GM06990 (cell line): Measurements from ENCODE around the gene RAB5B.
"Not testable (repeated sequence)": the region's sequence is repeated elsewhere in the genome, so short reads cannot be mapped to it uniquely, and the experiment has no call there.

Experiments
- DNase-seq: peaks from one replicate; pipeline ENCODE4 v3.0.0-alpha.2; 2011; ENCODE audit not compliant: insufficient read length; ENCODE audit errors: extremely low read depth
- H3K27me3 ChIP-seq: replicated peaks from 2 replicates; pipeline ENCODE4 v1.6.0; 2011; ENCODE audit warnings: low read length; ENCODE audit not compliant: control insufficient read depth, insufficient read depth
- H3K36me3 ChIP-seq: 2 replicates; pipeline ENCODE4 v1.5.1; 2011; ENCODE audit warnings: low read length; ENCODE audit not compliant: control insufficient read depth, insufficient read depth
- H3K4me3 ChIP-seq: replicated peaks from 2 replicates; pipeline ENCODE4 v1.5.1; 2011; ENCODE audit warnings: low read depth, mild to moderate bottlenecking, control low read depth, low read length
- CTCF ChIP-seq: IDR thresholded peaks from 2 replicates; pipeline ENCODE4 v1.5.1; 2011; ENCODE audit warnings: low read length, control low read depth, mild to moderate bottlenecking, inconsistent platforms; ENCODE audit not compliant: insufficient read depth, poor library complexity, severe bottlenecking

Gene RAB5B

GRCh38 chr12:56041552-56042429 lies 67.9 kb downstream of the RAB5B start, which contains the start of gene RPS26:
Gene RPS26 (plus strand): TSS chr12:56041918. CDS start chr12:56042167, 249 bp downstream.
- peaks cover 10% of the 10 kb centered on the region for H3K36me3 ChIP-seq
- peak; percentile 92 for DNase-seq
- H3K4me3 ChIP-seq: peak within 1 kb of the TSS; percentile 99
- peak; percentile 69 for TF ChIP-seq CTCF
- no peaks in the 10 kb centered on the region for H3K27me3 ChIP-seq

GRCh38 chr12:56042430-56042813 lies 68.5 kb downstream of the RAB5B start:
- DNase-seq: not testable (repeated sequence)

GRCh38 chr12:56042843-56043242 lies 69.0 kb downstream of the RAB5B start:
- DNase-seq: no peak
- H3K27me3 ChIP-seq: no peaks in the 10 kb centered on the region
- peaks cover 10% of the 10 kb centered on the region for H3K36me3 ChIP-seq
- H3K4me3 ChIP-seq: peak overlapping the region; percentile 99
- no peak for TF ChIP-seq CTCF

More at GRCh38 chr12:56042430-56042813, 68.5 kb downstream of the RAB5B start:
- H3K4me3 ChIP-seq: peak overlapping the region; percentile 99
- not testable (repeated sequence) for H3K27me3 ChIP-seq, H3K36me3 ChIP-seq
